SJSA1 (cell line): ENCODE measurements around the gene PTF1A. TPM values are rescaled to one million over a fixed set of nuclear protein-coding genes. Genes with fewer than 3 reads are reported as not detected.

Source experiments
- DNase-seq, 2 experiments: peaks; one replicate each; pipeline ENCODE4 v3.0.0-alpha.2; 2015 to 2020; ENCODE audit warnings: low spot score in 2 of 2, low read depth in 1 of 2
- H3K27ac ChIP-seq: fragments of 250-450 bp; sonication (Bioruptor Pico); 2 replicates; pipeline ENCODE4 v1.5.1; 2020; ENCODE audit warnings: mild to moderate bottlenecking, moderate library complexity
- H3K27me3 ChIP-seq: fragments of 250-450 bp; sonication (Bioruptor Pico); replicated peaks from 2 replicates; pipeline ENCODE4 v1.5.1; 2020; ENCODE audit warnings: mild to moderate bottlenecking, moderate library complexity
- H3K36me3 ChIP-seq: fragments of 250-450 bp; sonication (Bioruptor Pico); 2 replicates; pipeline ENCODE4 v1.5.1; 2020; ENCODE audit warnings: mild to moderate bottlenecking
- H3K4me1 ChIP-seq: fragments of 250-450 bp; sonication (Bioruptor Pico); replicated peaks from 2 replicates; pipeline ENCODE4 v1.6.1; 2021; ENCODE audit warnings: mild to moderate bottlenecking
- H3K4me3 ChIP-seq: fragments of 250-450 bp; sonication (Bioruptor Pico); 2 replicates; pipeline ENCODE4 v1.5.1; 2020; ENCODE audit warnings: mild to moderate bottlenecking
- H3K9me3 ChIP-seq: fragments of 250-450 bp; sonication (Bioruptor Pico); replicated peaks from 2 replicates; pipeline ENCODE4 v1.5.1; 2020; ENCODE audit warnings: mild to moderate bottlenecking
- total RNA-seq: library from RNA; depleted of rRNA; stranded (reverse); fragments of >200 nt; shearing (Covaris generic); gene quantifications from 2 replicates; pipeline ENCODE4 v1.2.3, GENCODE V29; 2014

PTF1A gene
- total RNA-seq, 1 experiment from 2014 or later: not detected

GRCh38 chr10:23172429-23173213 is 19.5 kb upstream of the PTF1A start:
- H3K27me3 ChIP-seq: peaks cover 10% of the 10 kb centered on the region
- H3K4me3 ChIP-seq: no peak overlapping the region
- H3K36me3 ChIP-seq: no peaks in the 10 kb centered on the region
- H3K4me1 ChIP-seq: no peaks in the 10 kb centered on the region
- no peaks in the 10 kb centered on the region for H3K9me3 ChIP-seq
- H3K27ac ChIP-seq: no peak overlapping the region
- no peak for DNase-seq

- H3K27me3 ChIP-seq: peaks cover 10% of the 10 kb centered on the region
- H3K4me3 ChIP-seq: no peak overlapping the region
- no peak for DNase-seq
- no peaks in the 10 kb centered on the region for H3K36me3 ChIP-seq
- H3K4me1 ChIP-seq: no peaks in the 10 kb centered on the region
- no peaks in the 10 kb centered on the region for H3K9me3 ChIP-seq
- H3K27ac ChIP-seq: no peak overlapping the region
Observed at GRCh38 chr10:23173214-23174073, 18.7 kb upstream of the PTF1A start.

- Histone ChIP-seq H3K27me3 (peaks cover 10% of the 10 kb centered on the region), H3K4me3 (no peak overlapping the region), H3K36me3 (no peaks in the 10 kb centered on the region), H3K27ac (no peak overlapping the region), H3K4me1 (no peaks in the 10 kb centered on the region), H3K9me3 (no peaks in the 10 kb centered on the region)
- DNase-seq: no peak
Observed at GRCh38 chr10:23174074-23174976, 17.8 kb upstream of the PTF1A start.

GRCh38 chr10:23174977-23175512 is 17.1 kb upstream of the PTF1A start:
- H3K4me3 ChIP-seq: no peak overlapping the region
- peaks cover 10% of the 10 kb centered on the region for H3K27me3 ChIP-seq
- no peak overlapping the region for H3K27ac ChIP-seq
- no peaks in the 10 kb centered on the region for H3K9me3 ChIP-seq
- H3K4me1 ChIP-seq: no peaks in the 10 kb centered on the region
- no peak for DNase-seq
- no peaks in the 10 kb centered on the region for H3K36me3 ChIP-seq

- Histone ChIP-seq H3K27me3 (peaks cover 14% of the 10 kb centered on the region), H3K9me3 (no peaks in the 10 kb centered on the region), H3K4me1 (no peaks in the 10 kb centered on the region), H3K4me3 (no peak overlapping the region), H3K27ac (no peak overlapping the region), H3K36me3 (no peaks in the 10 kb centered on the region)
- no peak for DNase-seq
Observed at GRCh38 chr10:23186178-23186577, 5.9 kb upstream of the PTF1A start.

GRCh38 chr10:23186697-23187096 is 5.4 kb upstream of the PTF1A start:
- no peak for DNase-seq
- Histone ChIP-seq H3K36me3 (no peaks in the 10 kb centered on the region), H3K27me3 (peaks cover 19% of the 10 kb centered on the region), H3K9me3 (no peaks in the 10 kb centered on the region), H3K4me3 (no peak overlapping the region), H3K4me1 (no peaks in the 10 kb centered on the region), H3K27ac (no peak overlapping the region)

- Histone ChIP-seq H3K36me3 (no peaks in the 10 kb centered on the region), H3K4me1 (no peaks in the 10 kb centered on the region), H3K27ac (no peak overlapping the region), H3K27me3 (peaks cover 21% of the 10 kb centered on the region), H3K9me3 (no peaks in the 10 kb centered on the region), H3K4me3 (no peak overlapping the region)
- DNase-seq: no peak
Observed at GRCh38 chr10:23187155-23187554, 5.0 kb upstream of the PTF1A start.

GRCh38 chr10:23189024-23189423 is 3.1 kb upstream of the PTF1A start:
- no peaks in the 10 kb centered on the region for H3K4me1 ChIP-seq
- H3K4me3 ChIP-seq: no peak overlapping the region

GRCh38 chr10:23190872-23191763 is 994 bp upstream of the PTF1A start:
- no peak overlapping the region for H3K4me3 ChIP-seq
- H3K4me1 ChIP-seq: no peaks in the 10 kb centered on the region
- DNase-seq: no peak
- no peaks in the 10 kb centered on the region for H3K9me3 ChIP-seq
- H3K36me3 ChIP-seq: no peaks in the 10 kb centered on the region
- peaks cover 50% of the 10 kb centered on the region for H3K27me3 ChIP-seq
- no peak overlapping the region for H3K27ac ChIP-seq

More at GRCh38 chr10:23189024-23189423, 3.1 kb upstream of the PTF1A start:
- DNase-seq: no peak
- Histone ChIP-seq H3K27me3 (peaks cover 33% of the 10 kb centered on the region), H3K9me3 (no peaks in the 10 kb centered on the region), H3K27ac (no peak overlapping the region), H3K36me3 (no peaks in the 10 kb centered on the region)

GRCh38 chr10:23192712-23193434 is 761 bp downstream of the PTF1A start:
- Histone ChIP-seq H3K27me3 (peaks cover 66% of the 10 kb centered on the region), H3K27ac (no peak overlapping the region), H3K36me3 (no peaks in the 10 kb centered on the region), H3K4me3 (no peak overlapping the region), H3K4me1 (no peaks in the 10 kb centered on the region), H3K9me3 (no peaks in the 10 kb centered on the region)
- DNase-seq: no peak

GRCh38 chr10:23193435-23194074 is 1.4 kb downstream of the PTF1A start:
- no peaks in the 10 kb centered on the region for H3K4me1 ChIP-seq
- no peak for DNase-seq
- H3K4me3 ChIP-seq: no peak overlapping the region
- H3K27ac ChIP-seq: no peak overlapping the region
- H3K9me3 ChIP-seq: no peaks in the 10 kb centered on the region
- no peaks in the 10 kb centered on the region for H3K36me3 ChIP-seq
- H3K27me3 ChIP-seq: peaks cover 73% of the 10 kb centered on the region
